HCT116 (cell line): ENCODE measurements around the gene ZNF423. TPM values are rescaled to one million over a fixed set of nuclear protein-coding genes. Genes with fewer than 3 reads are reported as not detected.

ENCODE experiments used
- ATAC-seq: fragments of 200-7000 bp; cut with Tn5 transposase; 2 replicates; pipeline ENCODE4 v1.9.1; 2020; ENCODE audit warnings: mild to moderate bottlenecking, moderate library complexity
- BruUV-seq: library from RNA; stranded (reverse); fragments of 400-500 nt; replicated peaks from 2 replicates; lab custom pipeline; 2021; lab: Mats Ljungman, UMichigan
- CTCF ChIA-PET: fragments of 300-600 bp; sonication (Branson Sonifier 250); formaldehyde crosslinking; loops from one replicate; lab custom pipeline; 2021; ENCODE audit warnings: antibody characterized with exemption; lab: Charles Lee
- POLR2A ChIA-PET: fragments of 300-600, 350-600 bp; sonication (Branson Sonifier 250); formaldehyde crosslinking; loops from one replicate; lab custom pipeline; 2021; ENCODE audit warnings: antibody characterized with exemption; lab: Charles Lee
- RAD21 ChIA-PET, 2 experiments: fragments of 300-600 bp; sonication (Branson Sonifier 250); formaldehyde crosslinking; loops; one replicate each; lab custom pipeline; 2023; ENCODE audit warnings: low total read pairs in 2 of 2; ENCODE audit not compliant: uncharacterized antibody in 2 of 2, unreplicated experiment in 2 of 2, low non-redundant PET in 1 of 2; lab: Charles Lee
- DNase-seq: peaks from one replicate; pipeline ENCODE4 v3.0.0-alpha.2; 2010; ENCODE audit warnings: low read depth, low spot score
- H2AFZ ChIP-seq: fragments of 200-600 bp; shearing (Covaris generic), sonication (generic); 2 replicates; pipeline ENCODE4 v1.6.1; 2017; ENCODE audit warnings: low read depth, mixed run types, mixed read lengths, antibody characterized with exemption, low read length; ENCODE audit not compliant: poor library complexity, severe bottlenecking
- H3K27ac ChIP-seq: 2 replicates; pipeline ENCODE4 v1.5.1; 2012; ENCODE audit warnings: low read depth, low read length
- H3K27me3 ChIP-seq: fragments of 200-600 bp; sonication (generic); 2 replicates; pipeline ENCODE4 v1.6.1; 2016; ENCODE audit warnings: mixed run types, low read length, mixed read lengths; ENCODE audit not compliant: insufficient read depth
- H3K36me3 ChIP-seq, 2 experiments: fragments of 200-500 bp in 1 of 2; fragments of 200-600 bp in 1 of 2; sonication (Bioruptor generic) in 1 of 2; sonication (generic) in 1 of 2; 2 replicates each; pipeline versions ENCODE4 v1.5.1 to v1.6.1; 2014 to 2016; ENCODE audit warnings: low read length in 2 of 2, inconsistent platforms in 1 of 2, mixed read lengths in 1 of 2, mixed run types in 1 of 2; ENCODE audit not compliant: insufficient read depth in 2 of 2, control insufficient read depth in 1 of 2
- H3K4me1 ChIP-seq, 2 experiments: fragments of 200-600 bp in 1 of 2; sonication (generic) in 1 of 2; 2 replicates each; pipeline versions ENCODE4 v1.5.1 to v1.6.1; 2012 to 2017; ENCODE audit warnings: low read length in 2 of 2, inconsistent platforms in 1 of 2, mild to moderate bottlenecking in 1 of 2, mixed read lengths in 1 of 2, mixed run types in 1 of 2, moderate library complexity in 1 of 2; ENCODE audit not compliant: insufficient read depth in 2 of 2, control insufficient read depth in 1 of 2
- H3K4me2 ChIP-seq: fragments of 200-600 bp; sonication (generic); 2 replicates; pipeline ENCODE4 v1.6.1; 2017; ENCODE audit warnings: mixed run types, low read length, mixed read lengths
- H3K4me3 ChIP-seq, 2 experiments: fragments of 200-600 bp in 1 of 2; sonication (generic) in 1 of 2; replicated peaks in 1 of 2; 2 replicates each; pipeline ENCODE4 v1.5.1; 2011 to 2016; ENCODE audit warnings: low read length in 2 of 2, control low read depth in 1 of 2, low read depth in 1 of 2, mild to moderate bottlenecking in 1 of 2, mixed read lengths in 1 of 2, mixed run types in 1 of 2
- H3K79me2 ChIP-seq: fragments of 200-600 bp; sonication (generic); 2 replicates; pipeline ENCODE4 v1.6.1; 2017; ENCODE audit warnings: mild to moderate bottlenecking, mixed run types, low read length, moderate library complexity, mixed read lengths; ENCODE audit not compliant: insufficient read depth
- H3K9ac ChIP-seq: fragments of 200-600 bp; sonication (generic); 2 replicates; pipeline ENCODE4 v1.6.1; 2016; ENCODE audit warnings: low read length, mixed read lengths
- H3K9me2 ChIP-seq: fragments of 200-600 bp; sonication (generic), shearing (Covaris generic); 2 replicates; pipeline ENCODE4 v1.6.1; 2017; ENCODE audit warnings: mixed run types, mild to moderate bottlenecking, moderate library complexity; ENCODE audit not compliant: insufficient read depth
- H3K9me3 ChIP-seq, 2 experiments: fragments of 200-500 bp in 1 of 2; fragments of 200-600 bp in 1 of 2; sonication (Bioruptor generic) in 1 of 2; sonication (generic) in 1 of 2; 2 replicates each; pipeline ENCODE4 v1.6.1; 2014 to 2017; ENCODE audit warnings: low read length in 2 of 2, mixed read lengths in 2 of 2, inconsistent platforms in 1 of 2, low read depth in 1 of 2, mild to moderate bottlenecking in 1 of 2, mixed run types in 1 of 2, moderate library complexity in 1 of 2; ENCODE audit not compliant: control insufficient read depth in 1 of 2, insufficient read depth in 1 of 2
- H4K20me1 ChIP-seq: fragments of 200-600 bp; sonication (generic), shearing (Covaris generic); 2 replicates; pipeline ENCODE4 v1.6.1; 2017; ENCODE audit warnings: mixed run types, mild to moderate bottlenecking, moderate library complexity; ENCODE audit not compliant: insufficient read depth
- CBX3 ChIP-seq: IDR thresholded peaks from 2 replicates; pipeline ENCODE4 v1.6.1; 2012; ENCODE audit warnings: low read depth
- CTCF ChIP-seq, 3 experiments: fragments of 200-600 bp in 1 of 3; sonication (generic) in 1 of 3; IDR thresholded peaks in 2 of 3; conservative IDR thresholded peaks in 1 of 3; 2 replicates each; pipeline ENCODE4 v1.5.1; 2012 to 2017; ENCODE audit warnings: low read depth in 2 of 3, low read length in 2 of 3, antibody characterized with exemption in 1 of 3, borderline replicate concordance in 1 of 3, control low read depth in 1 of 3, mild to moderate bottlenecking in 1 of 3, mixed read lengths in 1 of 3, mixed run types in 1 of 3, moderate library complexity in 1 of 3; ENCODE audit not compliant: insufficient read depth in 1 of 3
- EGR1 ChIP-seq: IDR thresholded peaks from 2 replicates; pipeline ENCODE4 v1.6.1; 2012; ENCODE audit warnings: low read depth
- EZH2 ChIP-seq: fragments of 200-600 bp; sonication (generic); IDR thresholded peaks from 2 replicates; pipeline ENCODE4 v1.6.1; 2017; ENCODE audit warnings: antibody characterized with exemption, mixed run types
- EZH2phosphoT487 ChIP-seq: fragments of 200-600 bp; IDR thresholded peaks from 2 replicates; pipeline ENCODE4 v1.6.1; 2018; ENCODE audit warnings: antibody characterized with exemption, borderline replicate concordance
- JUND ChIP-seq: IDR thresholded peaks from 2 replicates; pipeline ENCODE4 v1.6.1; 2012
- MAX ChIP-seq: IDR thresholded peaks from 2 replicates; pipeline ENCODE4 v1.6.1; 2012
- POLR2AphosphoS5 ChIP-seq: IDR thresholded peaks from 2 replicates; pipeline ENCODE4 v1.6.1; 2011; ENCODE audit warnings: mild to moderate bottlenecking, low read depth, low read length, moderate library complexity
- SIN3A ChIP-seq: IDR thresholded peaks from 2 replicates; pipeline ENCODE4 v1.6.1; 2012; ENCODE audit warnings: low read depth
- SP1 ChIP-seq: IDR thresholded peaks from 2 replicates; pipeline ENCODE4 v1.6.1; 2012; ENCODE audit warnings: low read depth
- YY1 ChIP-seq: IDR thresholded peaks from 2 replicates; pipeline ENCODE4 v1.6.1; 2011; ENCODE audit warnings: low read length, low read depth, moderate library complexity, mild to moderate bottlenecking; ENCODE audit not compliant: insufficient replicate concordance; ENCODE audit errors: extremely low read depth
- ZBTB33 ChIP-seq: IDR thresholded peaks from 2 replicates; pipeline ENCODE4 v1.6.1; 2011; ENCODE audit warnings: mild to moderate bottlenecking, low read length, moderate library complexity; ENCODE audit not compliant: insufficient replicate concordance; ENCODE audit errors: extremely low read depth
- ZNF274 ChIP-seq: fragments of 200-500 bp; sonication (Bioruptor generic); IDR thresholded peaks from 2 replicates; pipeline ENCODE4 v1.6.1; 2014; ENCODE audit warnings: mild to moderate bottlenecking, low read depth, low read length, inconsistent platforms
- intact Hi-C: fragments of 100-400 bp; cut with micrococcal nuclease; formaldehyde crosslinking; loops from 2 replicates; pipeline ENCODE4 v1.10.0; 2022
- total RNA-seq: library from RNA; stranded (reverse); gene quantifications from one replicate; pipeline ENCODE4 v1.2.1, GENCODE V29; 2021; ENCODE audit not compliant: unreplicated experiment

ZNF423 gene
- total RNA-seq, 1 experiment from 2014 or later = 0.22 TPM

- no peak overlapping the region for H2AFZ ChIP-seq
- no peaks in the 10 kb centered on the region for H3K36me3 ChIP-seq
- no peaks in the 10 kb centered on the region for H3K9me3 ChIP-seq
- no peaks in the 10 kb centered on the region for H4K20me1 ChIP-seq
- intact Hi-C loops = no loop called here
- H3K4me1 ChIP-seq = no peaks in the 10 kb centered on the region
- H3K27me3 ChIP-seq = no peaks in the 10 kb centered on the region; the same call in 1 of the 2 replicates
- H3K9me2 ChIP-seq = no peaks in the 10 kb centered on the region
- ChIA-PET CTCF (no interaction called here), RAD21 (no interaction called here), POLR2A (interaction anchor here (1.1 kb wide), 1 partner anchor 11 kb away, joined by 3 read pairs; no protein-coding TSS in a partner anchor)
- DNase-seq = no peak
- no peaks in the 10 kb centered on the region for H3K79me2 ChIP-seq
- TF ChIP-seq ZNF274 (no peak), ZBTB33 (no peak), JUND (no peak), YY1 (no peak), EZH2 (no peak), CBX3 (no peak)
- ATAC-seq = no peak
- no peak overlapping the region for H3K4me3 ChIP-seq
- H3K4me2 ChIP-seq = no peak overlapping the region
- no peak overlapping the region for H3K9ac ChIP-seq
- H3K27ac ChIP-seq = no peak overlapping the region
- no TSS peak for BruUV-seq
These were observed 28.0 kb downstream of the ZNF423 start for GRCh38 chr16:49827805-49828438.

- POLR2A ChIA-PET = no interaction called here
- Histone ChIP-seq H3K79me2 (no peaks in the 10 kb centered on the region), H2AFZ (no peak overlapping the region), H3K4me1 (no peaks in the 10 kb centered on the region), H3K36me3 (no peaks in the 10 kb centered on the region), H3K27ac (no peak overlapping the region), H3K9me3 (no peaks in the 10 kb centered on the region), H3K4me3 (no peak overlapping the region), H4K20me1 (no peaks in the 10 kb centered on the region), H3K4me2 (no peak overlapping the region), H3K9ac (no peak overlapping the region), H3K27me3 (no peaks in the 10 kb centered on the region; the same call in 1 of the 2 replicates), H3K9me2 (no peaks in the 10 kb centered on the region)
- CTCF ChIA-PET = no interaction called here
- no peak for DNase-seq
- RAD21 ChIA-PET = no interaction called here
- BruUV-seq = no TSS peak
- ATAC-seq = no peak
- intact Hi-C loops = no loop called here
- no peak for TF ChIP-seq MAX
- no peak for TF ChIP-seq ZBTB33
- TF ChIP-seq EZH2phosphoT487 = no peak
- no peak for TF ChIP-seq CBX3
- no peak for TF ChIP-seq POLR2AphosphoS5
- TF ChIP-seq EZH2 = no peak
- TF ChIP-seq EGR1 = no peak
- TF ChIP-seq JUND = no peak
- TF ChIP-seq SP1 = no peak
- no peak for TF ChIP-seq CTCF (IDR thresholded peaks at IDR 0.05 in 2 of 3, conservative IDR thresholded peaks at IDR 0.05 in 1 of 3; ENCODE audit: borderline replicate concordance in 1 of 3, insufficient read depth in 1 of 3, low read depth in 2 of 3, low read length in 2 of 3)
- TF ChIP-seq SIN3A = no peak
- TF ChIP-seq YY1 = no peak
These were observed 29.4 kb downstream of the ZNF423 start for GRCh38 chr16:49826515-49826914.
